ENCODE measurements around the gene IP6K3. TPM values are rescaled to one million over a fixed set of nuclear protein-coding genes. Genes with fewer than 3 reads are reported as not detected.

Gene IP6K3
- total RNA-seq, 6 experiments from 2014 or later: 0.25 to 0.83 (median 0.50) TPM; not detected in 2

DNA sequence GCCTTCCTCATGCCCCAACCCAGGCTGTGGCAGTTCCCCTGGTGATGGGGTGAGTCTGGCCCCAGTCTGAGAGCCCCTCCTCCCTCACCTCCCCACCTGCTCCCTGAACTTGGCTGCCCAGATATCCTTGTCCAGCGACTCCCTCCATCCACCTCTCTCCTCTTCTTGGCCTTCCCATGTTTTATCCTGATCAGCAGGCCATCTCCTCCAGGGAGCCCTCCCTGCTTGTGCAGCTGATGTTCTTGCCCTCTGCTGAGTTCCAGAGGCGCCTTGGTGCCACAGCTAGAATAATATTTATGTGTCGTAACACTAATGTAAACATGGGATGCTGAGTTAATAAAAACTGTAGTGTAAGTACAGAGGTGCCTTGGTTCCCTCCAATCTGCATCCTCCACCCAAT, 10.4 kb upstream of the IP6K3 start:
- H3K4me3 Mint-ChIP-seq: no peak overlapping the region
- DNase-seq: no peak
- H3K9me3 Mint-ChIP-seq: no peaks in the 10 kb centered on the region
- H3K27ac Mint-ChIP-seq: no peak overlapping the region
- no peaks in the 10 kb centered on the region for H3K36me3 Mint-ChIP-seq (ENCODE audit: low read depth)
- H3K4me1 Mint-ChIP-seq (ENCODE audit: low read depth): peaks cover 12% of the 10 kb centered on the region
- peaks cover 9% of the 10 kb centered on the region; the same call in 1 of the 2 replicates for H3K27me3 Mint-ChIP-seq (ENCODE audit: insufficient read depth)
- TF ChIP-seq CTCF (IDR thresholded peaks at IDR 0.05): no peak

GRCh38 chr6:33756211-33756954, 9.7 kb upstream of the IP6K3 start:
- Mint-ChIP-seq H3K36me3 (ENCODE audit: low read depth) (no peaks in the 10 kb centered on the region), H3K27ac (no peak overlapping the region), H3K9me3 (no peaks in the 10 kb centered on the region), H3K4me1 (ENCODE audit: low read depth) (peaks cover 13% of the 10 kb centered on the region), H3K27me3 (ENCODE audit: insufficient read depth) (peaks cover 9% of the 10 kb centered on the region; the same call in 1 of the 2 replicates), H3K4me3 (no peak overlapping the region)
- TF ChIP-seq CTCF (IDR thresholded peaks at IDR 0.05): no peak
- no peak for DNase-seq

DNA sequence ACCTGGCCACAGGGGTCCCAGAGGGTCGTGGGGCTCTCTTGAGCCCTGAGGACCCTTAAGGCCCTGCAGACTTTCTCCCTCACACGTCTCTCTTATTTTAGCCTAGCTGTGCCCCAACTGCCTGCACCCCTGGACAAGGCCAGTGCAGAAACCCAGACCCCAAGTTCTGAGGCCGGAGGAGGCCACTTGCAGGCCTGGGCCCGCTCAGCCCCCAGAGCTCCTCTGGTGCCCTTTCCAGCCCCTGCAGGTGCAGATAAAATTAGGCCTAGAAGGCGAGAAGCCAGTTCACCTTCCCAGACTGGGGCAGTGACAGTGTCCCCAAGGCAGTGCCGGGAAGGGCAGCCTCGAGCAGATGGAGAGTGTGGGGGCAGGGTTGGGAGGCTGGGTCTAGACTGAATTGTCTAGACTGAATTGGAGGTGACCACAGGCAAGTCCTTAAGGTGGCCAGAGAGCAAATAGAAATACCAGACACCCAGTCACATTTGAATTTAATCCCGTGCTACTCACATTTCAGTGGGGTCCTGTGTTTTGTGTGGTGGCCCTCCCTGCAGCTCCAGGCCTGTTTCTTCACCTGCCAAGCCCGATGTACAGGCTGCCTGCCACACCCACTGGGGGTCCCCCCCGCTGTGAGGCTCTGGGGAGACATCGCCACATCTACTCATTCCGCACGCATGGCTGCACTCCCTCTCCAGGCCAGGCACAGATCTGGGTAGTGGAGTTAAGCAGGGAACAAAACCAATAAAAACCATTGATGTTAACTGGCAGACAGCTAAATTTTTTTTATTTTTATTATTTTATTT, 8.6 kb upstream of the IP6K3 start:
- H3K27ac Mint-ChIP-seq: no peak overlapping the region
- no peak for TF ChIP-seq CTCF (IDR thresholded peaks at IDR 0.05)
- DNase-seq: no peak

DNA sequence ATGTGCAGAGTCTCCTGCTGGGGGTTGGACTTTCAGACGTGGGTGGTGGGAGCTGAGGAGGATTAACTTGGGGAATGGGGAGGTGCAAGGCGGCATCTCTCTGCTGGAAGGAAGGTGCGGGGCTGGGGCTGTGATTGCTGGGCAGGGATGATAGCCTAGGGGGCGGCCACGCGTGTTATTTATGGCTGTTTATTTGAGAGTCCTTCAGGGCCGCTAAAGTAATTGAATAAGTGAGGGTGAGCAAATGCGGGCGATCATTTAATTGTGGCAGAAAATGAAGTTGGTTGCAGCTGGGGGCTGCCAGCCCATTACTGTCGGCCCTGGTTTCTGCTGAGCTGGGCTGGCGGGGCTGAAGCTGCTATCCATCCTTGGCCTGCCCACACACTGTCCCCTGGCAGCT, 7.5 kb upstream of the IP6K3 start:
- Mint-ChIP-seq H3K4me3 (no peak overlapping the region), H3K27me3 (ENCODE audit: insufficient read depth) (peaks cover 9% of the 10 kb centered on the region), H3K4me1 (ENCODE audit: low read depth) (peaks cover 24% of the 10 kb centered on the region), H3K36me3 (ENCODE audit: low read depth) (no peaks in the 10 kb centered on the region), H3K9me3 (no peaks in the 10 kb centered on the region), H3K27ac (no peak overlapping the region)
- TF ChIP-seq CTCF (IDR thresholded peaks at IDR 0.05): no peak
- DNase-seq: no peak

More for the DNA sequence above, 8.6 kb upstream of the IP6K3 start:
- H3K9me3 Mint-ChIP-seq: no peaks in the 10 kb centered on the region
- H3K36me3 Mint-ChIP-seq (ENCODE audit: low read depth): no peaks in the 10 kb centered on the region
- no peak overlapping the region for H3K4me3 Mint-ChIP-seq
- H3K4me1 Mint-ChIP-seq (ENCODE audit: low read depth): peaks cover 24% of the 10 kb centered on the region
- peaks cover 8% of the 10 kb centered on the region for H3K27me3 Mint-ChIP-seq (ENCODE audit: insufficient read depth)

DNA sequence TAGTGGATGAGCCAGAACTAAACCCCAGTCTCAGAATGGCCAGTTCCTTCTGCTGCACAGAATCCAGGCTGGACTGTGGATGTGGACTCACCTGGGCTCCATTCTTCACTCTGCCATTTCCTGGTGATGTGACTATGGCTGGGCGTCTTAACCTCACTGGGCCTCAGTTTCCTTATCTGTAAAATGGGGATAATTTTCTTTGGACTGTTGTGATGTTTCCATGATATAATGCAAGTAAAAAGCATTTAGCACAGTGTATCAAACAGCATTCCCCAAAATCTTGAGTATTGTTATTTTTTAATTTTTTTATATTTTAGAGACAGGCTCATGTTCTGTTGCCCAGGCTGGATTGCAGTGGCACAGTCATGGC, 5.9 kb upstream of the IP6K3 start:
- Mint-ChIP-seq H3K27me3 (ENCODE audit: insufficient read depth) (peaks cover 8% of the 10 kb centered on the region), H3K4me3 (no peak overlapping the region), H3K27ac (no peak overlapping the region), H3K36me3 (ENCODE audit: low read depth) (no peaks in the 10 kb centered on the region), H3K9me3 (no peaks in the 10 kb centered on the region), H3K4me1 (ENCODE audit: low read depth) (peaks cover 13% of the 10 kb centered on the region)
- no peak for TF ChIP-seq CTCF (IDR thresholded peaks at IDR 0.05)
- DNase-seq: no peak
